Activated naive CD4-positive, alpha-beta T cell treated with anti-CD3 and anti-CD28 coated beads, Interleukin-2, amount 50 U/mL, for 72 hours (primary cell): ENCODE data around the gene TSPO. TPM values are rescaled to one million over a fixed set of nuclear protein-coding genes. Genes with fewer than 3 reads are reported as not detected.

Source experiments
- ATAC-seq, 2 donors: fragments of 150-1000 bp; cut with Tn5 transposase; 2 replicates each; pipeline ENCODE4 v1.10.0; 2021; ENCODE audit warnings: mild to moderate bottlenecking in 2 of 2, moderate library complexity in 2 of 2
- DNase-seq, 2 donors: peaks; one replicate each; pipeline ENCODE4 v3.0.0; 2021 to 2022; ENCODE audit warnings: low spot score in 2 of 2
- H3K27ac Mint-ChIP-seq, 2 donors: one replicate each; pipeline ENCODE4 v1.8.0; 2022; ENCODE audit warnings: mild to moderate bottlenecking in 2 of 2, mixed read lengths in 2 of 2
- H3K36me3 Mint-ChIP-seq, 2 donors: one replicate each; pipeline ENCODE4 v1.8.0; 2022; ENCODE audit warnings: mixed read lengths in 2 of 2
- H3K9me3 Mint-ChIP-seq, 2 donors: one replicate each; pipeline ENCODE4 v1.8.0; 2022; ENCODE audit warnings: mixed read lengths in 2 of 2
- total RNA-seq, 2 donors: library from RNA; stranded (reverse); gene quantifications; one replicate each; pipeline ENCODE4 v1.2.3, GENCODE V29; 2022

The TSPO gene
- total RNA-seq, 2 donors from 2014 or later = 145 to 159 TPM

DNA sequence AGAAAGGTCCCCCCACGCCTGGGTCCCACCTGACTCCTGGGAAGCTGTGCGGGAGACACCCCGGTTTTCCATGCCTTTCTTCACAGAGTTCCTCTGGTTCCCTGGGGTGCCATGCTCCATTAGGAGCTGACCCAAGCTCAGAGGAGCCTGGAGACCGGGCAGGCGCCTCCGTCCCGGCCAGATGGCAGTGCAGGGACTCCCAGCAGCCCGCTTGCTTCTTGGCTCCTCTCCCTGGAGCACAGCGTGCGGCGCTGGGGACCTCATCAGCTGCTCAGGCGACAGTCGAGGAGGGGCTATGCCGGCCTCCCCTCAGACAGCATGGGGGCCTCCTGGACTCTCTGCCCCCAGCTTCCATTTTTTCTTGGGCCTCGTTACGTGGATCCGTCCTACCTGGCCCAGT lies 48.7 kb downstream of the TSPO start:
- DNase-seq = no peak
- Mint-ChIP-seq H3K27ac (no peak overlapping the region), H3K9me3 (no peaks in the 10 kb centered on the region), H3K36me3 (no peaks in the 10 kb centered on the region)
- no peak for ATAC-seq

DNA sequence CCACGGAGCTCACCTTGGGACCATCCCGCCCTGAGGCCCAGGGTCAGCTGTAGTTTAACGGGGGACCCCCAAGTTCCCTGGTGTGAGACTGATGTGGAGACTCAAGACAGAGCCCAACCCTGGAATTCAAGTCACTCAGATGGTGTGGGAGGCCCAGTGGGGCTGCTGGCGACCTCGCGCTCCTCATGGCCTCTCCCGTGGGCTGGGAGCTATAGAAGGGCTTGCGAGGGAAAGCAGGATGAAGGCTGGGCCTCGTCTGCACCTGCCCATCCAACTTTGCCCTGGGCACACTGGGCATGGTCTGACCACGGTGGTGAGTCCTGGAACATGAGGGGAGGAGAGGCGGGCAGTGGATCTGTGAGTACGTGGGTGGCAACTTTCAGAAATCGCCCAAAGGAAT lies 49.2 kb downstream of the TSPO start:
- ATAC-seq = no peak
- no peaks in the 10 kb centered on the region for H3K9me3 Mint-ChIP-seq
- DNase-seq = no peak
- no peak overlapping the region for H3K27ac Mint-ChIP-seq
- H3K36me3 Mint-ChIP-seq = no peaks in the 10 kb centered on the region

DNA sequence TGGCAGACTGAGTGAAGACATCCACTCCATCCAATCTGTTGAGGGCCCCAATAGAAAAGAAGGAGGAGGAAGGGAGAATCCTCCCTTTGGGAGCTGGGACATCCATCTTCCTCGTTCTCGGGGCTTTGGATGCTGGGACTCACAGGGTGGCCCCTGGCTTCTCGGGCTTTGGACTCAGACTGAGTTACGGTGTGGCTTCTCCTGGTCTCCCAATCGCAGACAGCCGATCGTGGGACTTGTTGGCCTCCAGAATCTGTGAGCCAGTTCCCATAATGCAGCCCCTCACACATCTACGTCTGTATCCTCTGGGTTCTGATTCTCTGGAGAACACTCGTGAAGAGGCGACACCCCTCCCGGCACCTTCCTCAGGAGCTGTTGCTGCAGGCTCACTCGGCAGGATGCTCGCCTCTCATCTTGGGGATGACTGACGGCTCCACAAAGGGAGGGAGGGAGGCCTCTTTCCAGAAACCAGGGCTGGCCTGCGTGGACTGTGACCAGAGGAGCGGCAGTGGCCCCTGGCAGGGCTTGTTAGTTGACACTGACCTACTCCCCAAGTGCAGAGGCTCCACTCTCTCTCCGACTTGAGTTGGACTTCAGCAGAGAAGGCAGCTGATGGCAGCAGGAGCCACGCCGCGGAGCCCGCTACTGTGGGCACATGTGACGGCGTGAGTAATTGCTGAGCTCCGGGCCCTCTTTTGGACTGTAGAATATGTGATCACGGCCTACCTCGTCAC lies 50.3 kb downstream of the TSPO start:
- H3K36me3 Mint-ChIP-seq = no peaks in the 10 kb centered on the region
- DNase-seq (no peak), ATAC-seq (no peak)
- no peaks in the 10 kb centered on the region for H3K9me3 Mint-ChIP-seq
- H3K27ac Mint-ChIP-seq = no peak overlapping the region

DNA sequence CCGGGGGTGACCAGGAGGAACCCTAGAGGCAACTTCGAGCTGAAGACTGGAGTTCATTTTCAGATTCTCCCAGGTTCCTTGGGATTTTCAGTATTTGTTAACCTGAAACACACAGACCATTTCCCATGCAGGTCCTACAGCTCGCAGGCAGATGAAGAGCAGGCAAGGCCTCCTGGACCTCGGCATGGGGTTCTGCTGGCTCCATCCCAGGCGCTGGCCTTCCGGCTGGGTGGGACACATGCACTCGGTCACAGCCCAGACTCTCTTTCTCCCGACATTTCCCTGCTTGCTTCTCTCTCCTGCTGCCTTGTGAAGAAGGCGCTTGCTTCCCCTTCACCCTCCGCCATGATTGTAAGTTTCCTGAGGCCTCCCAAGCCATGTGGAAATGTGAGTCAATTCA lies 51.0 kb downstream of the TSPO start:
- DNase-seq (no peak), ATAC-seq (no peak)
- Mint-ChIP-seq H3K9me3 (no peaks in the 10 kb centered on the region), H3K36me3 (no peaks in the 10 kb centered on the region), H3K27ac (no peak overlapping the region)

DNA sequence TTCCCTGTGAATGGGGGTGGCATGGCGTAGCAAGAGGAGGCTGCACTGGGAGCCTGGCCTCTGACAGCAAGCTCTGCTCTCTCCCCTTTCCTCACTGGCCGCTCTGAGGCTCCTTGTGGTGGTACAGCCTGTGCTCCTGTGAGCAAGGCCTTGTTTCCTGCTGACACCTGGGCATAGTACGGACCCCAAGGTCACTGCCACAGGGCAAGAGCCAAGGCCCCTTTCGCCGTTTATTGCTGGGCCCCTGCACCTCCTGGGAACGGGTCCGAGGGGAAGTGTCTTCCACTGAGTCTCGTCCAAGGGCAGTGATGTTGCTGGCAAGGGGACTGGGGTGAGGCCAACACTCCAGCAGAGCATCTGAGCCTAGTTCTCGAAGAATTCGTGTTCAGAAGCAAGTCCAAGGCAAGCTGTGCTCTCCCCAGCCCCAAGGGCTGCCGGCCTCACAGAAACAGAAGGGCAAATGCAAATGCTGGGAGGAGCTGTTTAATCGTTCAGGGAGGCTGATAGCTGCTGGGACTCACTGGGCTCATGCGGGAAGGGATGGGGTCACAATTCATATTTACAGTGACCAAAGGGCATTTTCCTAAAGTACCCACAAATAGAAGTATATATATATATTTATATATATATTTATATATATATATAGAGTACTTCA lies 51.5 kb downstream of the TSPO start:
- peak overlapping the region in 1 of 2 donors; percentile 29 for H3K27ac Mint-ChIP-seq
- no peaks in the 10 kb centered on the region for H3K9me3 Mint-ChIP-seq
- no peak for ATAC-seq

DNA sequence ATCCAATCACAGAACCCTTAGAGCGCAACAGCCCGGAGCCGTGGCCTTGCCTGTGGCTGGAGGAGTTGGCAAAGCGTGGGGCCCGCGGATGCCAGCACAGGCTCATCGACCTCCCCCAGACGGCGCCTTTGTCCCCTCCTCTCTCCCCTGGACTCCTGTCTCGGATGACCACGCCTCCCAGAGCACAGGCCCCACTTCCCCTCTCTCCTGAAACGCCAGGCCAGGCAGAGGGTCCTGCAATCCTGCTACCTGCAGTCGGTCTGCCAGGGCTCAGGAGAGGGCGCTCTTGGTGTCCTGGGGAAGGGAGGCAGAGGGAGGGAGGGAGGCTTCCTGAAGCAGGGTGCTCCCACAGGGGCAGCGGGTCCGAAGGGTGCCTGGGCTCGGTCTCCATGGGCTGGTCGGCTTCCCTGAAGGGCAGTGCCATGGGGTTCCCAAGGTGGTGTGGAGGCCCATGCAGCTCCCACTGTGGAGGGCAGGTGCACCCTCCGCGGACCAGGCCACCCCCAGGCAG lies 52.2 kb downstream of the TSPO start:
- Mint-ChIP-seq H3K27ac (no peak overlapping the region), H3K9me3 (no peaks in the 10 kb centered on the region), H3K36me3 (no peaks in the 10 kb centered on the region)
- ATAC-seq = no peak
- no peak for DNase-seq

More for the DNA sequence above, 51.5 kb downstream of the TSPO start:
- H3K36me3 Mint-ChIP-seq = no peaks in the 10 kb centered on the region
- no peak for DNase-seq

DNA sequence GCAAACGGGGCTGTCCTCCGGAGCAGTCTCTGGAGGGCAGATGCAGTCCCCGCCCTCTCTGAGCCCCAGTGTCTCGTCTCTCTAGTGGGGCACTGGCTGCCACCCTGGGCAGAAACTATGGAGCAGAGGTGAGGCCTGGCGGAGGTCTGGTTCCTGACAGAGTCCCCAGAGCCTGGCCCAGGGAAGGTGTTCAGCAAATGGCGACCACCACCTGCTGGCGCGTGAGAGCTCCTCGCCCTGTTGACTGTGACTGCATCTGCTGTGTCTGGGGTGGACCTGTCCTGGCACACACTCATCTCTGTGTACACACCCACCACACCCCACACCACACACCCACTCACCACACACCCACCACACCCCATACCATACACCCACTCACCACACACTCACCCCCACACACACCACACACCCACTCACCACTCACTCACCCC lies 53.9 kb downstream of the TSPO start:
- H3K36me3 Mint-ChIP-seq = no peaks in the 10 kb centered on the region
- H3K9me3 Mint-ChIP-seq = no peaks in the 10 kb centered on the region
- DNase-seq = no peak
- H3K27ac Mint-ChIP-seq = no peak overlapping the region
- ATAC-seq = peak; percentile 28 to 31

DNA sequence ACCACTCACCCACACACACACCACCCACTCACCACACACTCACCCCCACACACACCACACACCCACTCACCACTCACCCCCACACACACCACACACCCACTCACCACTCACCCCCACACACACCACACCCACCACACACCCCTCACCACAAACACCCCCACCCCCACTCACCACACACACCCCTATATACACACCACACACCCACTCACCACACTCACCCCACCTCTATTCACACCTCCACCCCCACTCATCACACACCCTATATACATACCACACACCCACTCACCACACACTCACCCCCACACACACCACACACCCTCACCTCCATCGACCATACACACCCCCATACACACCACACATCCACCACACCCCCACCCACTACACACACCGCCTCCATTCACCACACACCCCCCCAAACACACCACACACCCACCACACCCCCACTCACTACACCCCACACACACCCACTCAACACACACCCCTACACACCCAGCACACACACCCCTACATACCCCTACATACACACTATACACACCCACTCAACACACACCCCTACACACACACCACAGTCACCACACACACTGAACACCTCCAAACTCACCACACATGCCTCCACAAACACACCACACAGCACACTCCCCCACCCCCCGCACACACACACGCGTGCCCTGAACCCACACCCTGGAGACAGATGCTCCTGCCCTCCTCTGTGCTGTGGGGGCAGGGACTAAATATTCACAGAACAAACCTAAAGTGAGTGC lies 54.6 kb downstream of the TSPO start:
- DNase-seq (no peak), ATAC-seq (peak; percentile 32 to 42)
- no peaks in the 10 kb centered on the region for H3K36me3 Mint-ChIP-seq
- H3K9me3 Mint-ChIP-seq = no peaks in the 10 kb centered on the region
- no peak overlapping the region for H3K27ac Mint-ChIP-seq

DNA sequence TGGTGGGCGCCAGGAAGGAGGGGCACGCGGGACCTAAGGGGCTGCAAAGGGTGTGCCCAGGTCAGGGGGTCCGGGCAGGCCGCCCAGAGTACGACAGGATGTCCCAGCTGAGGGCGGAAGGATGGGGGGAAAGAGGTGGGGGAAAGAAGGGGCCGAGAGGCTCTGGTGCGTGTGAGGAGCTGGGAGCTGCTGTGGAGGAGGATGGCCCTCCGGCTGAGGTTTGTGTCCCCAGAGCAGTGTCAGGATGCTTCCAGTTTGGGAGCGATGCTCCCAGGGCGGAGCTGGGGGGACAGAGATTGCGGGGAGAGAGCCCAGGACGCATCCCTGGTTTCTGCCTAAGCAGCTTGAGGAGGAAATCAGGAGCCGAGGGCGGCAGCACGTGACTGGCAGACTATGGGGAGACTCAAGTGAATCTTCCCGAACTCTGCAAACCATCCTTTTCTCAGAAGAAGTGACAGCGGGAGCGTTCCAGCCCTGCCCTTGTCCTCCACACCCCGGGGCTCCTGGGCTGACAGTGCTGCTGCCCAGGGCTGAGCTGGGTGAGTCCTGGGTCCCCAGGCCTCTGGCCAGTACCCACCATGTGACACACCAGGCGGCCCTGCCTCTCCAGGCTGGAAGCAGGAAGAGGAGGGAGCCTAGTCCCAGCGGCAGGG lies 55.3 kb downstream of the TSPO start:
- DNase-seq = no peak
- peak; percentile 18 to 22 for ATAC-seq

DNA sequence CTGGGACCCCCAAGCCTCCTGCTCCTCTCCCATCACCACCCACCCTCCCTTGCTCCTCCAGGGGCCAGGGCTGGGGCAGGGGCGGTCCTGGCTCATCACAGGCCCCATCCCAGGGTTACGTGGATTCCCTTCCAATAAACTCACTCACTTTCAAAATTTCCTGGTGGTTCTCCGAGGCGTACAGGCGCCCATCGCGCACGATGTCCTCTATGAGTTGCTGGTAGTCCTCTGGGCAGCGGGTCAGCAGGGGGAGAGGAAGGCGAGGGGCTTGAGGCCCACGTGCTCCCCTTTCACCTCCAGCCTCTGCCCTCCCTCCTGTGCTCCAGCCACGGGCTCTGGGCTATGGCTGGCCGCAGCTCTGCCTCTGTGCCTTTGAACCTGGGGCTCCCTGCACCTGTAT lies 56.0 kb downstream of the TSPO start:
- no peaks in the 10 kb centered on the region for H3K9me3 Mint-ChIP-seq
- ATAC-seq = no peak
- no peak for DNase-seq
- H3K27ac Mint-ChIP-seq = no peak overlapping the region
- no peaks in the 10 kb centered on the region for H3K36me3 Mint-ChIP-seq

More for the DNA sequence above, 55.3 kb downstream of the TSPO start:
- no peak overlapping the region for H3K27ac Mint-ChIP-seq
- no peaks in the 10 kb centered on the region for H3K9me3 Mint-ChIP-seq
- H3K36me3 Mint-ChIP-seq = no peaks in the 10 kb centered on the region

DNA sequence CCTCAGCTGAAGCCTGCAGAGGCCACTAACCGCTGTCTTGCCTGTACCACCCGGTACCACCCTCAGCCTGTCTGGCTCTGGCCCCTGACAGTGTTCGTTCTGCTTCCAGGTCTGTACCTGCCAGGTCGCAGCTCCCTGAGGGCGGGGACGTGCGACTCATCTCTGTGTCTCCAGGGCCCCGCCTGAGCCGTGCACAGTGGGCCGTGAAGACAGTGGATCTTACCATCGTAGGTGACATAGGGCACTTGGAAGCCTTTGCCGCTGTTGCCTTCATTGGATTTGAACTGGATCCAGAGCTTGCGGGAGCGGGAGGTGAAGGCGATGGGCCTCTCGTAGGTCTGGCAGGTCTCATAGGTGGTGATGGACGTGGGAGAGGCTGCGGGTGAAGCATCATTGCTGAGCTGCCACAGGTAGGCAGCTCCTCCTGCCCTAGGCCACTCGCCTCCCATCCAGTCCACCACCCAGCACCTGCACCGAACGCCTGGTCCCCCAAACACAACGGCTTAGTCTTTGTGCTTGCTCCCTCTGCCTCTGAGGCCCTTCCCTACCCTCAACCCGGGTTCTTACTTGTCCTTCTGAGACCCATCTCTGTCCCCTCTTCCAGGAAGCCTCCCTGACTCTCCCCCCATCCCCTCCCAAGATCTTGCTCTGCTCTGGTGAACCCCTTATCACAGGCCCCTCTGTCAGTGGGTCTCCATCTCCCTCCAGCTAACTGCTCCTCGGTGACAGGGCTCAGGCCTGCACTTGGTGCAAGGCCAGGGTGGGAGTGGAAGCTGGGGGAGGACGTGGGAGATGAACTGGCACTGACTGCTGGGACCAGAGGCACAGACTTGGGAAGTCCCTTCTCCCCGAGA lies 56.7 kb downstream of the TSPO start:
- no peaks in the 10 kb centered on the region for H3K9me3 Mint-ChIP-seq
- no peak for ATAC-seq

DNA sequence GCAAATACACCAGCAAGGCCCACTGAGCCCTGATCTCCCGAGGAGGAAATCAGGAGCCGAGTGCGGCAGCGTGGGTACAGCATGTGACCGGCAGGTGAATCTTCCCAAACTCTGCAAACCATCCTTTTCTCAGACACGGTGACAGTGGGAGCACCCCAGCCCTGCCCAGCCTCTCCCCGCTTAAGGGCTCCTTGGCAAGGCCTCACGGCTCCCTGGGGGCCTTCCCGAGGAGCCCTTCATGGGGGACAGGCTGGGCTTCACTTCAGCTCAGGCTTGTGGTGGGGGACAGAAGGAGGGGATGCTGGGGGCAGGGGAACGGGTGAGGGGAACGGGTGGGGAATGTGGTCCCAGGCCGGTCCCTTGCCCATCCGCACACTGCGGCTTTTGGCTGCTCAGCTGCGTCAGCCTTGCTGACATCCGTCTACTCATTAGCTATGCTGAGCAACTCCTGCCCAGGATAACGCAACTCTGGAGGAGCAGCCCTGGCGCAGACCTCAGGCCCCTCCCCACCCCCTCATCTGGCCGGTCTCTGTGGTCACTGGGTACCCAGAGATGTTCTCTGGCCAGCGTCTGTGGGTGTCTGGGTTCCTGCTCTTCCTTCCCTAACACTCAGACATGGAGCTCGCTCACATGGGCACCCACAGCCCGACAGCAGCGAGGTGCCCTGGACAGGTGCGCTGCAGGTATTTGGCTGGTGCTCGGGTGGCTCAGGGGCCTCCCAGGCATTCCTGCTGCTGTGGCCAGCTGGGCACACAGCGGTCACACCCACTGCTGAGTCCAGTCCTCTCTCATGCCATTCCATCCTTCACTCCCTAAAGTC lies 57.6 kb downstream of the TSPO start:
- H3K27ac Mint-ChIP-seq = no peak overlapping the region
- no peaks in the 10 kb centered on the region for H3K9me3 Mint-ChIP-seq
- no peaks in the 10 kb centered on the region for H3K36me3 Mint-ChIP-seq
- ATAC-seq (no peak), DNase-seq (no peak)

More for the DNA sequence above, 56.7 kb downstream of the TSPO start:
- H3K36me3 Mint-ChIP-seq = no peaks in the 10 kb centered on the region
- H3K27ac Mint-ChIP-seq = no peak overlapping the region
- no peak for DNase-seq

DNA sequence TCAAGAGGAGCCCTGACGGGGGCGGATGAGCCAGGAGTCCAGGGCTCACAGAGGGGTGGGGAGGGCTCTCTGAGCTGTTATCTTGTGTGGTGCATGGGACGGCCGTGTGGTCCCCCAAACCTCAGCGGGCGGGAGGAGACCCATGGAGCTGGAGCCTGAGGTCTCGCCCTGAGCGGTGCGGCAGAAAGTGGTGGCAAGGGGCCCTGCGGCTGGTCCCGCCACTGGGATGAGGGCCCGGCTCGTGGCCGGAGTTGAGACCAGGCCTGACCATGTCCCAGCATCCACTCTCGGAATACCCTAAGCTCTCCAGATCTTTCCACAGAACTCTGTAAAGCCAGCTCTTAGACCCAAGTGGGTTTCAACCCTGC lies 58.1 kb downstream of the TSPO start:
- H3K27ac Mint-ChIP-seq = no peak overlapping the region
- no peaks in the 10 kb centered on the region for H3K9me3 Mint-ChIP-seq
- no peak for ATAC-seq
- no peaks in the 10 kb centered on the region for H3K36me3 Mint-ChIP-seq
- no peak for DNase-seq

DNA sequence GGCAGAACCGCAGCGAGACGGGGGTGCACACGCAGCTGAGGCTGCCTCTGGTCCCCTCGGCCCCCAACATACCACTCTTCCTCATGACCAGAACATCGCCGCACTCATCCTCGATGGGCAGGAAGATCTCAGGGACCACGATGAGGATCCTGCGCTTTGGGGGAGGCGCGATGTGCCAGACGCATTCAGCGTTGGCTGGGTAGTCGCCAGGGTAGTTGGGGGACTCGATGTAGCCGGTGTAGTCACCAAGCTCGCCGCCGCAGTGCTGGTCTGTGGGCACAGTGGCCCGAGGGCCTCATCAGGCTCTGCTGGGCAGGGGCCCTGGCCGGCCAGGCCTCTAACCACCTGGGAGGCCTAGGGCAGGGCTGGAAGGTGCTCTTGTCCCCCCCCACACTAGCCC lies 58.6 kb downstream of the TSPO start:
- no peaks in the 10 kb centered on the region for H3K36me3 Mint-ChIP-seq
- DNase-seq = no peak
- no peak for ATAC-seq
- H3K9me3 Mint-ChIP-seq = no peaks in the 10 kb centered on the region
- no peak overlapping the region for H3K27ac Mint-ChIP-seq
